EL (cell line): ENCODE results near the gene TIMM10.

ENCODE experiments used
- DNase-seq: peaks from one replicate; pipeline ENCODE4 v3.0.0-alpha.2; 2016

TIMM10 gene, protein sequence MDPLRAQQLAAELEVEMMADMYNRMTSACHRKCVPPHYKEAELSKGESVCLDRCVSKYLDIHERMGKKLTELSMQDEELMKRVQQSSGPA

GRCh38 chr11:57530596-57531507 is at the start of gene TIMM10:
Gene TIMM10, minus strand, starts transcription at chr11:57530754. Its CDS starts 565 bp downstream, at chr11:57530189.
- DNase-seq = peak; percentile 97

DNA sequence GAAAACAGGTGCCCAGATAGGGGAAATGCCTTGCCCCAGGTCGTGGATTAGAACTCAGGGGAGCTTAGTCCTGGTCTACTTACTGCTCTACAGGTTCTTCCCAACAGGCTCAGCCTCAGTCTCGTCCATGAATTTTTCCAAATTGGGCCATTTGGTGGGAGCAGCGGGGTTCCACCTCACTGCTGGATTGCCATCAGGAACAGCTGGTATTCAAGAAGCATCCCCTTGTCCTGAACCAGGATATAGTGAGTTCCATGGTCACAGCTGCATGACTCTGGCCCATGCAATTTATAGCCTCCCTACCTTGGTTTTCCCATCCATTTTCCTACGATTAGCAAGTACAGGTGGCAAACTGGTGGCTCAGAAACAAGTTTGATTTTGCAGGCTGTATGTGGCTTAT is 43.5 kb upstream of the TIMM10 start:
- DNase-seq = no peak

DNA sequence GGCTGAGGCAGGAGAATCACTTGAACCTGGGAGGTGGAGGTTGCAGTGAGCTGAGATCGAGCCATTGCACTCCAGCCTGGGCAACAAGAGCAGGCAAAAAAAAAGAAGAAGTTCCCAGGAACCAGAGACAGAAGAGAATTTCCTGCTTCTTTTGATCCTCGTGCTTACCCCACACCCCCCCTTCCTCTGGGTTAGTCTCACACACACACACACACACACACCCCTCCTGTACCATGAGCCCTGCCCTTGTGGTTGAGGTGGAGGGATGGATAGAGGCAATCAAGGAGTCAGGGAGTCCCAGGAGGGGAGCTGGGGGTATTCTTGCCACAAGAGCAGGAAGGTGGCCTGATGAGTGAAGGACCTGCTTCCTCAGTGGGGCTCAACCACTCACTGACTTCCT is 41.1 kb upstream of the TIMM10 start:
- no peak for DNase-seq

DNA sequence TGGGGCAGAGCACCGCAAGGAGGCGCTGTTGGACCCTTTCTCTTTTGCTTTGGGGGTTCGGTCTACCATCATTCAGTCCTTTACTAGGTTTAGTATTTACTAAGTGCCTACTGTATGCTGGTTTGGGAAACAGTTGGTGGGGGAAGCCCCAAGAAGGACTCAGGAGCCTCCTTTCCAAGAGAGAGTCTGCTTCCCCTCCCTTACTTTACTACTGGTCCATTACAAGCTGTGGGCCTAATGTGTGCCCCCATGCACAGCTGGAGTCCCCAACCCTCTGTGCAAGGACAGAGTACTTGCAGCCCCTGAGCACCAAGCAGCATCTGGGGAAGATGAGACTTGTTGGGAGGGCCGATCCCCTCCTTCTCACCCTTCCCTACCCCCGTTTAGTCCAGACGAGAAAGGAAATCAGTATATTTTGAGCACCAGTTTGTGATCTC is 37.8 kb upstream of the TIMM10 start:
- DNase-seq = peak; percentile 80

- peak; percentile 55 for DNase-seq
These were observed 37.2 kb upstream of the TIMM10 start, which contains the start of gene UBE2L6 for GRCh38 chr11:57567515-57568329. Gene UBE2L6, minus strand, starts transcription at chr11:57567672. Its CDS starts 61 bp downstream, at chr11:57567611.

DNA sequence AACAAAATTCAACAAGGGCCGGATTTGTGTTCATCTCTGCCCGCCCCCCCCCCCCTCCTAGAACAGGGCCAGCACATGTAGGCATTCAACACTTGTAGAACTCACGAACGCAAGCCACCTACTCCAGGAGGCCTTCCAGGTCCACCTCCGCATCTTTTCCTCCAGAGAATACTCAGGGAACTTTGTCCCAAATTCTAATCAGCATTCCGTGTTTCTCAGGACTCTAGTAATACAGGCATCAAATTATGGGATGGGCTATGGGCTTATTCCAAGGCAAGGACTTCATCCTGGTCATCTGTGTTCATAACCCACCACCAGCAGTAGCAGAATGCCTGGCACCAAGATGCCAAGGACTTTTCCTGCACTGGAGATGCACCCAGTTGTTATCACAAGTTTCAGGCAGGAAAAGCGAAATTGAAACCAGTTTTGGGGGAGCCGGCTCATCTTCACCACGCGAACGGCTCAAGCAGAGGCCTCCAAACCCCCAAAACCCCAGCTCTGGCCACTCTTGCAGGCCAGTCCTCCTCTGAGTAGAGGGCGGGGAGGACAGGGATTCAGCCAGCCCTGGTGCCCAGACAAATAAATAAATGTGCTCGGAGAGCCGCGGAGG is 36.5 kb upstream of the TIMM10 start:
- DNase-seq = peak; percentile 6

DNA sequence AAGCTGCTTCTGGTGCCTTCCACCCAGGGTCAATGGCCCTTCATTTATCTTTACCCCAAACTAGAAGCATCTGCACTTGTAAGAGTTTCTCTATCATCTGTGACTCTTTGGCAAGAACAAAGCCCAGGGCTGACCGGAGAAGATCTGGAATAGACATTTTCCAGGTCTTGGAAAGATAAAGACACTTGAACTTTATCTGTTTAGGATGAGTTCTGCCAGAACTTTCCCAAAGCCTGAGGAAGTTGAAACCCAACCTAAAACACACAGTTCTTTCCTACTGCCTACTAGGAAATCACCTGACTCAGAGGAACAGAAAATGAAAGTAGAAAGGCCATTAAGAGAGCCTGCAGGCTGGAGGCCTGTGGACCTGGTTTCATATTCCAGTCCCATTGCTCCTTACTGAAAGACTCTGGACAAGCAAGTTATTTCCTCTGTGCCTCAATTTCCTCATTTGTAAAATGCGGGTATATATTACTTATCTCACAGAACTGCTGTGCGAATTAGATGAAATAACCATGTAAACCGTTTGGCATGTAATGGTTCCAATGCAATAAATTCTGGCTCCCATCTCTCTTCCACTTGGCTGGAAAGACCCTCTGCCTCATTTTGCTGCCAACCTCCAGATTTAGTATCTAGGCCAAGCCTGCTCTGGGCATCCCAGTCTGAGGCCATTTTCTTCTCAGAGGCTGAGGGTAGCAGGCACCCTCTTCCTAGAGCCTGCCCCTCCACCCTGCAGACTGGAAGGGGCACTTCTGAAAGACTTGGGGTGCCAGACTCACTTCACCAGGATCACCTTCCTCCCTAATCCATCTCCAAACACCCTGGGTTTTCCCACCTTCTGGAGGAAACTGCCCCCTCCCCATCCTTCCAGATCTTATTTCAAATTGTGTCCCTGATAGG is 35.7 kb upstream of the TIMM10 start:
- peak; percentile 71 for DNase-seq

GRCh38 chr11:57562596-57562995 is 32.0 kb upstream of the TIMM10 start:
- no peak for DNase-seq

GRCh38 chr11:57560146-57560545 is 29.6 kb upstream of the TIMM10 start:
- no peak for DNase-seq

- DNase-seq = no peak
These were observed 25.5 kb upstream of the TIMM10 start for GRCh38 chr11:57556041-57556440.

- no peak for DNase-seq
These were observed 24.8 kb upstream of the TIMM10 start for GRCh38 chr11:57555393-57555792.

DNA sequence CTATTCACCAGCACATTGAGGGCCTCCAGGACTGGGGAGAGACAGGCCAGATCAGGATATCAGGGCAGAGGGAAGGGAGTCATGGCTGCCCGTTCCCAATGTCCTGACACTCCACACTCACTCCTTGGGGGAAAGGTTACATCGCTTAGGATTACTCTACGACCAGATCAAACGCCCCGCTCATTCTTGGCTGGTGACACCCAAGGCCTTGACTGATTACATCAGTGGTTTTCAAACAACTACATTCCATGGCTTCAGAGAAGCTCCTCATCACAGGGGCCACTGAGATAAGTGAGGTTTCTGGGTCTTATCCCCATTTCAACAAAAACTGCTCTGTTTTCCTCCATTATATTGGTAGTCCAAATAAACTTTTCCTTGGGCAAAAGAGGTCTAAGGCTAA is 21.9 kb upstream of the TIMM10 start:
- peak; percentile 14 for DNase-seq

DNA sequence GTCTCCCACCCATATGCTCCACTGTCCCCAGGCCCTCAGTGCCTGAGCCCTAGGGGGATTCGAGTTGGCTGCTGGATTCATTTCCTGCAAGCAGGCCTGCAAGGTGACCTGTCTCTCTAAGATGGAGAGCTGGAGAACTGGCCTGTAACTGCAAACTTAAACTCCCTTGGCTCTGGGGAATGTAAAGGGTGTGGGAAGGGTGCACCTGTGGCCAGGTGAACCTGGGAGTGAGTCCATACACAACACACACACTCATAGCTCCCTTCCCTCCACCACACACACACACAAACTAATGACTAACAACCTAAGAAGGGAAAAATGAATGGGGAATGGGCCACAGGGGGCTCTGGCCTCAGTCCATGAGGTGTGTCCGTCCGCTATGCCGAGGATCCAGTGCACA is 21.4 kb upstream of the TIMM10 start:
- DNase-seq = no peak

- no peak for DNase-seq
These were observed 19.4 kb upstream of the TIMM10 start for GRCh38 chr11:57549983-57550382.

DNA sequence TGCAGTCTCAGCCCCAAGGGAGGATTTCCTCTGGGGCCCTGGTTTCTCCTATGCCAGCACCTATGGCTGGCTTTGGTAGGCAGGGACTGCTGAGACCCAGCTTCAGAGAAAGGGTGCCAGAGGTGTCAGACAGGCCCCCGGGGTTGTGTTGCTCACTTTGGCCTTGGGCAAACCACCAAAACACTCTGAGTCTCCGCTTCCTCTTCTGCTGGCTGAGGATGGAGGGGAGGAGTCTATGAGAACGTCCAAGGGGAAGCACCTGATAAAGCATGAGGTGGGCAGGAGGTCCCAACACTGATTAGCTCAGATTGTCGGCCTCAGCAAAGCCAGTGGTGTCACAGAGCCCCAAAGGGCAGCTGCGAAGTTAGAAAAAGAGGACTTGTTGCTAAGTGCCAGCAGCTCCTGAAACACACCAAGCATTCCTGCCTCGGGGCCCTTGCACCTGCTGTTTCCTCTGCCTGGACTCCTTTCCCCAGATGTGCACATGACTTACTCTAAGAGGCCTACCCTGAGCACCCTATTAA is 17.4 kb upstream of the TIMM10 start:
- peak; percentile 17 for DNase-seq

DNA sequence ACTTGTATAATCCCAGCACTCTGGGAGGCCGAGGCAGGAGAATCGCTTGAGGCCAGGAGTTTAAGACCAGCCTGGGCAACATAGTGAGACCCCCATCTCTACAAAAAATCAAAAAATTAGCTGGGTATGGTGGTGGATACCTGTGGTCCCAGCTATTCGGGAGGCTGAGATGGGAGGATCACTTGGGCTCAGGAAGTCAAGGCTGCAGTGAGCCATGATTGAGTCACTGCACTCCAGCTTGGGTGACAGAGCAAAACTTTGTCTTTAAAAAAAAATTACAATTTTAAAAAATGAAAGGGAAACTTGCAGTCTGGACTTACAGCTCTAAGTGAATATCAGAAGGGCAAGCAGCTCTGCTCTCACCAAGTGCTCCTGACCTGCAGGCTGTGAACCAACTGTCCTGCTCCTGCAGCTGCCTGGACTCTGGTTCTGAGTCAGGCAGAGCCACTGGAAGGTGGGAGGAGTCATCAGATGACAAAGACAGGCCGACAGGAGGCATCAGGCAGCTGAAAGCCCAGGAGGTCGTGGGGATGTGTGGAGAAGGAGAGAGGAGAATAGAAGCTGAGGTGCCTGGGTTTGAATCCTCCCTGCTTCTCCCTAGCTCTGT is 16.4 kb upstream of the TIMM10 start:
- DNase-seq = peak; percentile 67

GRCh38 chr11:57546451-57546850 is 15.9 kb upstream of the TIMM10 start:
- DNase-seq = no peak

DNA sequence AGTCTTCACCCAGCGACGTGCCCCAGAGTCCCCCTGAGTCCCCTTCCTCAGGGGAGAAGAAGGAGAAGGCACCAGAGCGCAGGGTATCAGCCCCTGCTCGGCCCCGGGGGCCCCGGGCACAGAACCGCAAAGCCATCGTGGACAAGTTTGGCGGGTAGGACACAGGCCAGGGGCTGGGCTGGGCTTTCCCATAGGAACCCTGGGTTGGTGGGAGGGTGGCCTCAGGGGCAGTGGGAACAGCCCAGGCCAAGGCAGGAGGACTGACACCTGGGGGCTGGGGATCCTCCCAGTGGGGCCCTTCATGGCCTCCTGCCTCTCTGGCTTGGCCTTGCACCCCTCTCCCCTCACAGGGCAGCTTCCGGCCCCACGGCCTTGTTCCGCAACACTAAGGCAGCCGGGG is 15.3 kb upstream of the TIMM10 start:
- DNase-seq = no peak

DNA sequence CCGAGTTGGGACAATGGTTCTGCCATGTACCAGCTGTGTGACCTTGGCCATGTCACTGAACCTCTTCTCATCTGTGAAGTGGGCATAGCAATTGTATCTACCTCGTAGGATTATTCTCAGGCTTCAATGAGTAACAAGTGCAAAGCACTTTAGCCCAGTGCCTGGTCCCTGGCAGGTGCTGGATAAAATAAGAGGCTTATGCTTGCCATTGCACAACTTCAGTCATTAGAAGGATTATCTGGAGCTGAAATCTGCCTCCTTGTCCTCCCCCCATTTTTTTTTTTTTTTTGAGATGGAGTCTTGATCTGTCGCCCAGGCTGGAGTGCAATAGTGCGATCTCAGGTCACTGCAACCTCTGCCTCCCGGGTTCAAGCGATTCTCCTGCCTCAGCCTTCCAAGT is 14.0 kb upstream of the TIMM10 start:
- DNase-seq = no peak

- no peak for DNase-seq
These were observed 13.0 kb upstream of the TIMM10 start for GRCh38 chr11:57543593-57543992.

DNA sequence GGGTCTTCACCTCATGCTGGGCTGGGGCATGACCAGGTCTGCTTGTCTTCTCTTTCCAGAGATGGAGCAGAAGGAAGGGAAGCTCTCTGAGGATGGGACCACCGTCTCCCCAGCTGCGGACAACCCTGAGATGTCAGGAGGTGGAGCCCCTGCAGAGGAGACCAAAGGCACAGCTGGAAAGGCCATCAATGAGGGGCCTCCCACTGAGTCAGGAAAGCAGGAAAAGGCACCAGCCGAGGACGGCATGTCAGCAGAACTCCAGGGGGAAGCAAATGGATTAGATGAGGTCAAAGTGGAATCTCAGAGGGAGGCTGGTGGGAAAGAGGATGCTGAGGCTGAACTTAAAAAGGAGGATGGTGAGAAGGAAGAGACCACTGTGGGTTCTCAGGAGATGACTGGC is 12.0 kb upstream of the TIMM10 start:
- DNase-seq = no peak
